Measurements from ENCODE around the gene RUNX1. TPM values are rescaled to one million over a fixed set of nuclear protein-coding genes. Genes with fewer than 3 reads are reported as not detected.

RUNX1 gene
- polyA plus RNA-seq, 3 donors = 6.2 to 49.7 (median 8.7) TPM

DNA sequence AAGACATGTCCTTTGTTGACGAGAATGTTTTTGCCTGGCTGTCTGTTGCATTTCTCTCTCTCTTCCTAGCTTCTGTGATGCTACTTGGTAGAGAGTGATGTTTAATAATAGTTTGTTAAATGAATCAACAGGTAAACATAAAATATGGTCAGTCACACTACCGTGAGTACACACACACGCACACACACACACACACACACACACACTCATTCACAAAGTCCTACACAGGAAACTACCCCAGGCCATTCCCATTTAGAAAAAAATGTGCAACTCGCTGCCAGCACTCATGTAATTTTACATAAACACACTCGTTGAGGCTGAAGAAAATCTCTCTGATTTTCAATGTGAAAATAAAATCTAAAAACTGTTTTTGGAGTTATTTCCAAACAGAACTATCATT is 38.7 kb downstream of the RUNX1 start:
- Mint-ChIP-seq H3K4me3 (no peak overlapping the region), H3K27me3 (ENCODE audit: low read depth in 3 of 3) (peaks cover 0 to 1% (median 0%) of the 10 kb centered on the region in 3 donors), H3K36me3 (peaks cover 25 to 43% of the 10 kb centered on the region in 2 donors), H3K4me1 (peaks cover 42% of the 10 kb centered on the region), H3K9me3 (no peaks in the 10 kb centered on the region), H3K27ac (no peak overlapping the region)
- H3K27me3 ChIP-seq (ENCODE audit: control insufficient read depth in 2 of 2, insufficient read depth in 2 of 2, low read length in 2 of 2) = no peaks in the 10 kb centered on the region
- no peak overlapping the region for H3K9ac ChIP-seq (ENCODE audit: insufficient read depth, low read length, poor library complexity, severe bottlenecking)
- H2AFZ ChIP-seq (ENCODE audit: insufficient read depth, low read depth, low read length, poor library complexity, severe bottlenecking) = no peak overlapping the region
- DNase-seq = no peak
- peaks cover 100% of the 10 kb centered on the region for H3K79me2 ChIP-seq (ENCODE audit: insufficient read depth, low read length)
- no peak overlapping the region for H3K4me2 ChIP-seq (replicated peaks; ENCODE audit: extremely low read depth, low read length, poor library complexity, severe bottlenecking)
- peaks cover 99% of the 10 kb centered on the region for H4K20me1 ChIP-seq (ENCODE audit: insufficient read depth, low read length)
- peaks cover 12 to 55% of the 10 kb centered on the region in 2 donors for H3K36me3 ChIP-seq (replicated peaks in 1 of 2; ENCODE audit: control insufficient read depth in 1 of 2, insufficient read depth in 2 of 2, low read length in 2 of 2)
- 31% methylated on average over 2 of the region's 5 CpGs for WGBS (ENCODE audit: insufficient coverage)
- H3K4me1 ChIP-seq (ENCODE audit: control insufficient read depth in 1 of 2, insufficient read depth in 2 of 2, low read length in 2 of 2) = peaks cover 7 to 32% of the 10 kb centered on the region in 2 donors
- H3K9me3 ChIP-seq (replicated peaks in 1 of 2; ENCODE audit: control insufficient read depth in 1 of 2, insufficient read depth in 1 of 2, low read length in 2 of 2) = no peaks in the 10 kb centered on the region
- TF ChIP-seq, protein P1, sequence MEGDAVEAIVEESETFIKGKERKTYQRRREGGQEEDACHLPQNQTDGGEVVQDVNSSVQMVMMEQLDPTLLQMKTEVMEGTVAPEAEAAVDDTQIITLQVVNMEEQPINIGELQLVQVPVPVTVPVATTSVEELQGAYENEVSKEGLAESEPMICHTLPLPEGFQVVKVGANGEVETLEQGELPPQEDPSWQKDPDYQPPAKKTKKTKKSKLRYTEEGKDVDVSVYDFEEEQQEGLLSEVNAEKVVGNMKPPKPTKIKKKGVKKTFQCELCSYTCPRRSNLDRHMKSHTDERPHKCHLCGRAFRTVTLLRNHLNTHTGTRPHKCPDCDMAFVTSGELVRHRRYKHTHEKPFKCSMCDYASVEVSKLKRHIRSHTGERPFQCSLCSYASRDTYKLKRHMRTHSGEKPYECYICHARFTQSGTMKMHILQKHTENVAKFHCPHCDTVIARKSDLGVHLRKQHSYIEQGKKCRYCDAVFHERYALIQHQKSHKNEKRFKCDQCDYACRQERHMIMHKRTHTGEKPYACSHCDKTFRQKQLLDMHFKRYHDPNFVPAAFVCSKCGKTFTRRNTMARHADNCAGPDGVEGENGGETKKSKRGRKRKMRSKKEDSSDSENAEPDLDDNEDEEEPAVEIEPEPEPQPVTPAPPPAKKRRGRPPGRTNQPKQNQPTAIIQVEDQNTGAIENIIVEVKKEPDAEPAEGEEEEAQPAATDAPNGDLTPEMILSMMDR (IDR thresholded peaks at IDR 0.05) = no peak
- H3K27ac ChIP-seq (ENCODE audit: low read depth in 1 of 2, low read length in 2 of 2) = no peak overlapping the region
- intact Hi-C loops (cut with micrococcal nuclease) = no loop called here
- no peak overlapping the region for H3K4me3 ChIP-seq (replicated peaks in 1 of 3; ENCODE audit: low read depth in 2 of 3, low read length in 3 of 3)

GRCh38 chr21:35007348-35007747 is 41.8 kb downstream of the RUNX1 start:
- H3K9me3 Mint-ChIP-seq = no peaks in the 10 kb centered on the region
- peaks cover 13 to 53% of the 10 kb centered on the region in 2 donors for H3K36me3 ChIP-seq (replicated peaks in 1 of 2; ENCODE audit: control insufficient read depth in 1 of 2, insufficient read depth in 2 of 2, low read length in 2 of 2)
- H3K4me3 ChIP-seq (replicated peaks in 1 of 3; ENCODE audit: low read depth in 2 of 3, low read length in 3 of 3) = no peak overlapping the region
- peak overlapping the region in 2 of 7 donors; percentile 24 to 58 for H3K27ac Mint-ChIP-seq
- no peak overlapping the region for H3K27ac ChIP-seq (ENCODE audit: low read depth in 1 of 2, low read length in 2 of 2)
- H3K9me3 ChIP-seq (replicated peaks in 1 of 2; ENCODE audit: control insufficient read depth in 1 of 2, insufficient read depth in 1 of 2, low read length in 2 of 2) = no peaks in the 10 kb centered on the region
- TF ChIP-seq, protein P1 (IDR thresholded peaks at IDR 0.05) = no peak
- H3K27me3 Mint-ChIP-seq (ENCODE audit: low read depth in 3 of 3) = peaks cover 0 to 1% (median 0%) of the 10 kb centered on the region in 3 donors
- H3K4me1 ChIP-seq (ENCODE audit: control insufficient read depth in 1 of 2, insufficient read depth in 2 of 2, low read length in 2 of 2) = peaks cover 6 to 18% of the 10 kb centered on the region in 2 donors
- DNase-seq = no peak
- H3K36me3 Mint-ChIP-seq = peaks cover 44 to 47% of the 10 kb centered on the region in 2 donors
- H3K4me1 Mint-ChIP-seq = peaks cover 37% of the 10 kb centered on the region
- no peak overlapping the region for H3K4me2 ChIP-seq (replicated peaks; ENCODE audit: extremely low read depth, low read length, poor library complexity, severe bottlenecking)
- intact Hi-C loops (cut with micrococcal nuclease) = no loop called here
- peaks cover 100% of the 10 kb centered on the region for H4K20me1 ChIP-seq (ENCODE audit: insufficient read depth, low read length)
- no peak overlapping the region for H3K4me3 Mint-ChIP-seq
- no peaks in the 10 kb centered on the region for H3K27me3 ChIP-seq (ENCODE audit: control insufficient read depth in 2 of 2, insufficient read depth in 2 of 2, low read length in 2 of 2)
- peaks cover 98% of the 10 kb centered on the region for H3K79me2 ChIP-seq (ENCODE audit: insufficient read depth, low read length)
- H2AFZ ChIP-seq (ENCODE audit: insufficient read depth, low read depth, low read length, poor library complexity, severe bottlenecking) = no peak overlapping the region
- WGBS (ENCODE audit: insufficient coverage) = 32% methylated on average over 4 of the region's 4 CpGs
- H3K9ac ChIP-seq (ENCODE audit: insufficient read depth, low read length, poor library complexity, severe bottlenecking) = no peak overlapping the region
